GM19193 (cell line): ENCODE measurements around the gene CDA.

Source experiments
- POLR2A ChIP-seq: IDR thresholded peaks from 4 replicates; pipeline ENCODE4 v1.6.1; 2011; ENCODE audit not compliant: insufficient read depth, insufficient read length; ENCODE audit errors: extremely low read depth

Gene CDA

DNA sequence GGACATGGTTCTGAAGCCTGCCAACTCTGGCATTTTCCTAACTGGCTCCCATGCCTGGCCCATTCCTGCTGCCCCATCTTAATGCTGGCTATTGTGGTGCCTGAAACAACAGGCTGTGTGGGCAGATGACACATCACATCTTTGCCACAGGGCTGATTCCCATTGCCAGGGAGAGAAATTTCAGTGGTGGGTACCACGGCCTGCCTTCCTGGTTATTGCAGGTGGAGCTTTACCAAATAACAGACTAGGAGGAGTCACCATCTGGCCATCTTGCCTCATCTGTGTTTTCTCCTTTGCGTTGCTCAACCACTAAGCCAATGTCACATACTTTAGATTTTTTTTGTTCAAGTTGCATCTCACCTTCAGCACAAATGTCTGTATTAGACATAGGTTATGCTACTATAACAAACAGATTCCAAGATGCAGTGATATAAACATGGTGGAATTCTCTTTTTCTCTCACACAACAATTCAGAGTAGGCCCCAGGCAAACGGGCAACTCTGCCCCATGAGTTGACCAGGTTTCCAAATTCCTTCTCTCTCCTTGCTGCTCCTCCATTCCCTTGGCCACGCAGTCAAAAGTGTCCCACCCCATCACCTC, 14.1 kb downstream of the CDA start:
- TF ChIP-seq POLR2A = no peak

DNA sequence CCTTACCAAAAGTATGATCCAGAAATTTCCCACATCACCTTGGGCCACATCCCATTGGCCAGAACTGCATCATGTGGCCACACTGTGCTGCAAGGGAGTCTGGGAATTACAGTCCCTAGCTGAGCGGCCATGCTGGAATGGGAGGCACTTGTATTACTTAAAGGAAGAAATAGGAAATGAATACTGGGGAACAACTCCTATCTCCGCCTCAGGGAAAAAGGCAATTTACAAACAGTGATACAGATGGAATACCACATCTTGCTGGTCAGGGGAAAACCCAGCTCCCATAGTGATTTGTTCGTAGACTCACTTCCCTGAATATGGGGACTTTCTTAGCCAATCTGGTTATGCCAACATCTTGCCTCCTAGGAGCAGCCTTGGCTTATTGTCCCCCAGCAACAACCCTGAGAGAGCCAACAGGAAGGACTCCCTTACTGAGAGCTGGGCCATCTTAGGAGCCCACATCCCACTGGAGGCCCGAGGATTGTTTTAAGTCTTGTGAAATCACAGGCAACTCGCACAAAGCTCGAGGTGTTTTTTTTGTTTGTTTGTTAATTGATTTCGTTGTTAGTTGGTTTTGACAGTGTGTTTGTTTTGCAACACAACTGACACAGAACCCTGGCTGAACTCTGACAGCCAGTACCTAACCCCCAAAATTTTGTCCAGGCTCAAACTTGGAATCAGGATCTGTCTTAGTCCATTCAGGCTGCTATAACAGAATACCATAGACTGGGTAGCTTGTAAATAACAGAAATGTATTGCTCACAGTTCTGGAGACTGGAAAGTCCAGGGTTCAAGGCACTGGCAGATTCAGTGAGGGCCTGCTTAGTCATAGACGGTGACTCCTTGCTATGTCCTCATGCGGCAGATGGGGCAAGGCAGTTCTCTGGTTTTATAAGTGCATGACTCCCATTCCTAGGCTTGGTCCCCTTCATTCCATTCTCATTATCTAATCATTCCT, 14.9 kb downstream of the CDA start:
- no peak for TF ChIP-seq POLR2A

DNA sequence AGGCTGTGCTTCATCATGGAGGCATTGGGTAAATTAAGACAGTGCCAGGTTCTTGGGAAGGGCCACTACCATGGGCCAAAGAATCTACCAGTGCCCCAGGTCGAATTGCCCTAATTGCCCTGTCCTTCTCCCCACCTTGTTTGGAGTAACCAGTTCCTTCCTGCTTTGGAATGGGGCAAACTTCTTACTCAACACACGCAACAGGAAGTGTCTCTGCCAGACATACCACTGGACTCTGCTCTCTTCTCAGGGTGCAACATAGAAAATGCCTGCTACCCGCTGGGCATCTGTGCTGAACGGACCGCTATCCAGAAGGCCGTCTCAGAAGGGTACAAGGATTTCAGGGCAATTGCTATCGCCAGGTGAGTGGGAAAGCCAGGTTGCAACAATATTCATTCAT, 15.8 kb downstream of the CDA start:
- no peak for TF ChIP-seq POLR2A

DNA sequence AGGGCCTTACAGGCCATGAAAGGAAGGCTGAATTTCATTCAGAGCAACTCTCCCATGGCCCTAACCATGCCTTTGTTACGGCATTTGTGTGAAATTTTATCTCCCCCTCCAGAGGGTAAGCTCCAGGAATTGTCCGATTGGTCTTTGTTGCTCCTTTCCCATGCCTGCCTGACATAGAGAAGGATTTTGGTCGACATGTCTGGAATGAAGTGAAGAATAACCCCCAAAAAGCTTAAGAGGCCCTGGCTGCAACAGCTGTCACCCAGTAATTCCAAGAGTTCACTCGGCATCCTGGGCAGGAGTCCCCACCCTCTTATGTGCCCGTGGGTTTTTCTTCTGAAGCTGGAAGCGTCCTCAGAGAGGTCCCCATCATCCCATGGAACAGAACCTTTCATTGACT, 20.6 kb downstream of the CDA start:
- TF ChIP-seq POLR2A = no peak

DNA sequence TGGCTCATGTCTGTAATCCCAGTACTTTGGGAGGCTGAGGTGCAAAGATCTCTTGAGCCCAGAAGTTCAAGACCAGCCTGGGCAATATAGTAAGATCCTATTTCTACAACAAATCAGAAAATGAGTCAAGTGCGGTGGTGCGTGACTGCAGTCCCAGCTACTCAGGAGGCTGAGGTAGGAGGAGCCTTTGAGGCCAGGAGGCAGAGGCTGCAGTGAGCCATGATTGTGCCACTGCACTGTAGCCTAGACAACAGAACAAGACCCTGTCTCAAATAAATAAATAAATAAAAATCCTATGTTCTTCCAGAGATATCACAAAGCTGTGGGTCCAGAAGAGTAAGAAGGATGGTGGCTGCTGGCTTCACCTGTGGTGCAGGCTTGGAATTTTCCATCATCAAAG, 22.1 kb downstream of the CDA start:
- TF ChIP-seq POLR2A = no peak

DNA sequence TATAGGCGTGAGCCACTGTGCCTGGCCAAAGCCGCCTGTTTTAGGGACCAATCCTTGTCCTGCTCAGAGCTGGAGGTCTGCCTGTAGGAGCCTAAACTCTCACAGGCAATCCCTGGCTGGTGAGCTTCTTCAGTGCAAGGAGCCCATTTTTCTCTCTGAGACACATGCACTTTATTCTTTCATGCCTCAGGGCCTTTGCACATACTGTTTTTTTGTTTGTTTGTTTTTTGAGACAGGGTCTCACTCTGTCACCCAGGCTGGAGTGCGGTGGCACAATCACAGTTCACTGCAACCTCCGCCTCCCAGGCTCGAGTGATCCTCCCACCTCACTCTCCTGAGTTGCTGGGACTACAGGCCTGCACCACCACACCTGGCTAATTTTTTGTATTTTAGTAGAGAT, 22.8 kb downstream of the CDA start:
- no peak for TF ChIP-seq POLR2A

DNA sequence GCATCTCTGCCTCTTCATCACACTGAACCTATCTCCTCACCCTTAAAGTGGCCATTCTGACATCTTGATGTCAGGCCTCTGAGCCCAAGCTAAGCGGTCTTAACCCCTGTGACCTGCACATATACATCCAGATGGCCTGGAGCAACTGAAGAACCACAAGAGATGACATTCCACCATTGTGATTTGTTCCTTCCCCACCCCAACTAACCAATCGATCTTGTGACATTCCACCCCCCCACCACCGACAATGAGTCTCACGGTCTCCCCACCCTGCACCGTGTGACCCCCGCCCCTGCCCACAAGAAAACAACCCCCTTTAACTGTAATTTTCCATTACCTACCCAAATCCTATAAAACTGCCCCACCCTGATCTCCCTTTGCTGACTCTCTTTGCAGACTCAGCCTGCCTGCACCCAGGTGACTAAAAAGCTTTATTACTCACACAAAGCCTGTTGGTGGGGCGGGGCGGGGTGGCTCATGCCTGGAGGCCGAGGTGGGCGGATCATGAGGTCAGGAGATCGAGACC, 23.4 kb downstream of the CDA start:
- TF ChIP-seq POLR2A = no peak

DNA sequence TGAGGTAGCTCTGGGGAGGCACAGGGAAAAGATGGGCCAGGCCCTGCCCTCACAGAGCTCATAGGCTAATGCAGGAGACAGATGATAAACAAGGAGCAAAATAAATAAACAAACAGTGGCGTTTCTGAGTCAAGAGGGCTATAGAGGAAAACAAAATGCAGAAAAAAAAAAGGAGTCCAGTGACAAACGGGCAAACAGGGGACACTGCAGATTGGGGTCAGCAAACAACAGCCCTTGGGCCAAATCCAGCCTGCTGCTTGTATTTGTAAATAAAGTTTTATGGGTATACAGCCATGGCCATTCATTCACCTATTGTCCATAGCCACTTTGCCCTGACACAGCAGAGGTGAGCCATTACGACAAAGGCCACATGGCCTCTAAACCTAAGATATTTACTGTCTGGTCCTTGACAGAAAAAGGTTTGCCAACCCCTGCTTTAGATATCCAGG, 25.3 kb downstream of the CDA start:
- TF ChIP-seq POLR2A = no peak

DNA sequence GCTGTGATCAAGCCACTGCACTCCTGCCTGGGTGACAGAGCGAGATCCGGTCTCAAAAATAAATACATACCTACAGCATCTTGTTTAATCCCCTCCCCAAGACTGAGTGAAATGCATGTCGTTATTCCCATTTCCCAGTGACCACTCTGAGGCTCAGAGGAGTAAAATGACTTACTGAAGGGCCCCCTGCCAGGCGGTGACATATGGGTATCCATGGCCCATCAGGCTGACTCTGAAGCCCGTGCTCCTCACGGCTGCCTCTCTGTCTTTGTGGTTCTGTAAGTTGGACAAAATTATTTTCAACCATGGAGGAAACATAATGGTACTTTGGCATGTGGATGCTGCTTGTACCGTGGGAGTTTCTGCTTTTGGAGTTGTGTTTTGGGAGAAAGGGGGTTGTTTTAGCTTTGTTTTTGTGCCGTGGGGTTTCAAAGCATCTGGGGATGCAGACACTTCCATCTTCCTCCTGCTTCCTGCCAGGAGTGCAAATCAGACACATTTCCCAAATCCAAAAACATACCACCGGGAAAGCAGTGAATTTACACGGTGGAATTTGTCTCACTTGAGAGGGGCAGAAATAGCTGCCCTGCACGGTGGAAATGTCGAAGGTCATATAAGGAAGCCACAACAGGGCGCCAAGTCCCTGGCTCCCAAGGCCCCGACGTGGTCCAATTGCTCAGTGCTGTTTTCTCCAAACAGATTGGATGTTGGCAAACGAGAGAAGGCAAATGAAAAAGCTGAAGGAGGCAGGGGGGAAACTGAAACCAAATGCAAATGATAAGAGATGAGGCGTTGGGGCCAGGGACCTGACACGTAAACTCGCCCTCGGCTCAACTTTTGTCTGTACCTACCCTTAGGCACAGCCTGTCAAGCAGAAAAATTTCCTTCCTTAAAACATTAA, 27.3 kb downstream of the CDA start:
- TF ChIP-seq POLR2A = no peak

DNA sequence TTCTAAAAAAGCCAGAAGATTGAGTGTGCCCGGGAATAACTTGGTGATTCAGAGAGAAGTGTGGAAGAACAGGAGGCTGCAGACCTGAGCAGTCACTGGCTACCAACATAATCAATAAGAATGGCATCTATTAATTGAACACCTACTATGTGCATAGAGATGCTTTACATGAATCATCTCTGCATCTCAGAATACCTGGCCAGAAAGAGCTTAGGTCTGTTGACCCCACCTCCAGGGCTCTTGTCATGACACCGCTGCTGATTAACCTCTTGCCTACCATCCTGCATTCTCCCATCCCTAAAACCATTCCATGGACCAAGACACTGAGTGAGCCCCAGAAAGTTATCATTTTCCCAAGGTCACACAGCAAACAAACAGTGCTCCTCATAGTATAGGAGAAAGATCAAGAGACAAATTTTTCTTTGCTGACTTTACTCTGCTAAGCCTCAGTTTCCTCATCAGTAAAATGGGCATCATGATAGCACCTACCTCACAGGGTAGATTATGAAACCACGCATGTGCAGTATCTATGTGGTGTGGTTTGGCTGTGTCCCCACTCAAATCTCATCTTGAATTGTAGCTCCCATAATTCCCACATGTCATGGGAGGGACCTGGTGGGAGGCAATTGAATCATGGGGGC, 28.1 kb downstream of the CDA start:
- TF ChIP-seq POLR2A = no peak

DNA sequence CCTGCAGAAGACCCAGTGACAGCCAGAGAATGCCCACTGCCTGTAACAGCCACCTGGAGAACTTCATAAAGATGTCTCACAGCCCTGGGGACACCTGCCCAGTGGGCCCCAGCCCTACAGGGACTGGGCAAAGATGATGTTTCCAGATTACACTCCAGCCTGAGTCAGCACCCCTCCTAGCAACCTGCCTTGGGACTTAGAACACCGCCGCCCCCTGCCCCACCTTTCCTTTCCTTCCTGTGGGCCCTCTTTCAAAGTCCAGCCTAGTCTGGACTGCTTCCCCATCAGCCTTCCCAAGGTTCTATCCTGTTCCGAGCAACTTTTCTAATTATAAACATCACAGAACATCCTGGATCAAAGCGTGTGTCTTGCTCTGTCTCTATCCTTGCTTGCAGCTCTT, 29.7 kb downstream of the CDA start:
- TF ChIP-seq POLR2A = no peak

DNA sequence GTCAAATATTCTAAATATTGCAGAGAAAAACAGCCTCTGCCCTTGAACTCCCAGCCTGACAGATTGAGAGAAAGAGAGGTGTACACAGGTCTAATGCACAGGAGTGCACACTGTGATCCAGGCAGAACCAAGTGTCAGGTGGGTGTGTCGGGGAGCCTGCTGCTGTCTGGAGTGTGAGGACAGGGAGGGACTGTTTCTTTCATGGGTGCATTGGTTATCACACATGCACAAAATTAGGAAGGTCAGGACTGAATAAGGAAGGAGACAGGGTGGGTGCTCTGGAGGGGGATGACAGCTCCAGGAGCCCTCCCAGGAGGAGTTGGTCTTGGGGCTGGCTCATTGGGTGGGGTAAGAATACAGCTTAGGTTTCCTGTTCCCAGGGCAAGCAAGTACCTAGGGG, 31.1 kb downstream of the CDA start:
- no peak for TF ChIP-seq POLR2A

DNA sequence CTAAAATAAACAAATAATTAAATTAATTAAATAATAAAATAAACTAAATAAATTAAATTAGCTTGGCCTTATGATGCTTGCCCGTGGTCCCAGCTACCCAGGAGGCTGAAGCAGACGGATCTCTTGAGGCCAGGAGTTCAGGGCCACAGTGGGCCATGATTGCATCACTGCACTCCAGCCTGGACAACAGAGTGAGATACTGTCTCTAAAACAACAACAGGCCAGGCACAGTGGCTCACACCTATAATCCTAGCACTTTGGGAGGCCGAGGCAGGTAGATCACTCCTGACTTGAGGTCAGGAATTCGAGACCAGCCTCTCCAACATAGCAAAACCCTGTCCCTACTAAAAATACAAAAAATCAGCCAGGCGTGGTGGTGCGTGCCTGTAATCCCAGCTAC, 32.1 kb downstream of the CDA start:
- TF ChIP-seq POLR2A = no peak

DNA sequence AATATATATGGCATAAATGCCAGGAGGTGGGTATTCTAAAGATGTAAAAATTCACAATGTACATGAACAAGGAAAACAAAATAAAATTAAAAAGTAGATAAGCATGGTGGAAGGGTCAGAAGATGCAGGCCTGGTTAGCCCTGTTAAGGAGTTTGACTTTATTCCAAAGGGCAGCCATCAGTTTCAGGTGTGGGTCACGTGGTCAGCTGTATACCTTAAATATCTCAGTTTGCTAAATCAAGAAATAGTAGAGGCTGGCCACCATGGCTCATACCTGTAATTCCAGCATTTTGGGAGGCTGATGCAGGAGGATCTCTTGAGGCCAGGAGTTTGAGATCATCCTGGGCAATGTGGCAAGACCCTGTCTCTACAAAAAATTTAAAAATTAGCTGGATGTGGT, 35.8 kb downstream of the CDA start:
- no peak for TF ChIP-seq POLR2A

DNA sequence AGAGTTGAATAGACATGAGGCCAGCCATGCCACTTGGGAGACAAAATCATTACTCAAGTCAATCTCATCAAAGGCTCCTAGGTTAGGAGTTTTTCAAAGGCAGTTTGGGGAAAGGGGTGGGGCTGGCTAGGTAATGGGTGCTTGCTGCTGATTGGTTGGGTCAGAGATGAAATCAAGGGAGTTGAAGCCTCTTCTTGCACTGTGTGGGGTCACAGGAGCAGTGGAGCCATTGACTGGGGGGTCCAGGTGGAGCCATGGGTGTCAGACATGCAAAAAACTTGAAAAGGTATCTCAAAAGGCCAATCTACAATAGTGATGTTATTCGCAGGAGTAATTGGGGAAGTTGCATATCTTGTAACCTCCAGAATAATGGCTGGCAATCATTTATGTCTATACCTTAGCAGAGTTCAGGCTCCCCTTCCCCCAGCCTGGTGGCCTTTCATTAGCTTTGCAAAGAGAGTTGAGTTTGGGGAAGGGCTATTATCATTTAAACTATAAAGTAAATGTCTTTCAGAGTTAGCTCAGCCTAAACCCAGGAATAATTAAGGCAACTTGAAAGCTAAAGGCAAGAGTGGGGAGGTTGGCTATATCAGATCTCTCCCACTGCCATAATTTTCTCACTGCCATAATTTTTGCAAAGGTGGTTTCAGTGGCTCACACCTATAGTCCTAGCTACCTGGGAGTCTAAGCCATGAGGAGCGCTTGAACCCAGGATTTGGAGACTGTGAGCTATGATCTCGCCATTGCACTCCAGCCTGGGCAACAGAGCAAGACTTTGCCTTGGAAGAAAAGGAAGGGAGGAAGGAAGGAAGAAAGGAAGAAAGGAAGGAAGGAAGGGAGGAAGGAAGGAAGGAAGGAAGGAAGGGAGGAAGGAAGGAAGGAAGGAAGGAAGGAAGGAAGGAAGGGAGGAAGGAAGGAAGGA, 36.5 kb downstream of the CDA start:
- no peak for TF ChIP-seq POLR2A
